Peyer's patch (tissue), 4 donors: ENCODE measurements around the gene C7orf33. TPM values are rescaled to one million over a fixed set of nuclear protein-coding genes. Genes with fewer than 3 reads are reported as not detected.
"Not testable (repeated sequence)": the region's sequence is repeated elsewhere in the genome, so short reads cannot be mapped to it uniquely, and the experiment has no call there.

Source experiments
- DNase-seq, 3 donors: peaks; one replicate each; pipeline ENCODE4 v3.0.0-alpha.2; 2017 to 2019
- H3K27ac ChIP-seq, 4 donors: fragments of 200-600 bp; sonication (generic); one replicate each; pipeline ENCODE4 v1.5.1; 2016 to 2019
- H3K27me3 ChIP-seq, 2 donors: fragments of 200-600 bp; sonication (generic); one replicate each; pipeline ENCODE4 v1.5.1; 2019
- H3K36me3 ChIP-seq, 3 donors: fragments of 200-600 bp; sonication (generic); one replicate each; pipeline ENCODE4 v1.5.1; 2016 to 2019
- H3K4me1 ChIP-seq, 4 donors: fragments of 200-600 bp; sonication (generic); one replicate each; pipeline ENCODE4 v1.5.1; 2016 to 2019
- H3K4me3 ChIP-seq, 4 donors: fragments of 200-600 bp; sonication (generic); 1 replicate in 3 of 4; 2 replicates in 1 of 4; pipeline ENCODE4 v1.5.1; 2016 to 2019; ENCODE audit warnings: mild to moderate bottlenecking in 1 of 4
- H3K9me3 ChIP-seq, 4 donors: fragments of 200-600 bp; sonication (generic); one replicate each; pipeline ENCODE4 v1.5.1; 2016 to 2019; ENCODE audit warnings: mild to moderate bottlenecking in 1 of 4
- CTCF ChIP-seq, 6 experiments: fragments of 450-650 bp in 4 of 6; fragments of 200-600 bp in 2 of 6; sonication (generic) in 1 of 6; IDR thresholded peaks; one replicate each; pipeline ENCODE4 v1.5.1; 2017 to 2019; ENCODE audit warnings: antibody characterized with exemption in 6 of 6, mild to moderate bottlenecking in 3 of 6, moderate library complexity in 1 of 6
- POLR2A ChIP-seq, 2 donors: fragments of 450-650 bp; IDR thresholded peaks; one replicate each; pipeline ENCODE4 v1.5.1; 2017; ENCODE audit warnings: antibody characterized with exemption in 2 of 2, mild to moderate bottlenecking in 2 of 2, moderate library complexity in 2 of 2
- total RNA-seq, 4 donors: library from RNA; depleted of rRNA; stranded (reverse); fragments of >200 nt; gene quantifications; one replicate each; pipeline ENCODE4 v1.1.0, GENCODE V29; 2016

The C7orf33 gene
- total RNA-seq, 4 donors from 2014 or later = not detected

- H3K9me3 ChIP-seq = no peaks in the 10 kb centered on the region
- no peak overlapping the region for H3K27ac ChIP-seq
- no peaks in the 10 kb centered on the region for H3K4me1 ChIP-seq
- TF ChIP-seq CTCF (IDR thresholded peaks at IDR 0.05) (no peak), POLR2A (IDR thresholded peaks at IDR 0.05) (no peak)
- no peaks in the 10 kb centered on the region for H3K36me3 ChIP-seq
- no peak overlapping the region for H3K4me3 ChIP-seq
- DNase-seq = no peak
- H3K27me3 ChIP-seq = no peaks in the 10 kb centered on the region
Observed at GRCh38 chr7:148589640-148590039, 926 bp upstream of the C7orf33 start.

GRCh38 chr7:148596354-148596753 is 5.8 kb downstream of the C7orf33 start:
- H3K4me3 ChIP-seq, H3K36me3 ChIP-seq, H3K4me1 ChIP-seq, H3K27me3 ChIP-seq, DNase-seq, H3K27ac ChIP-seq, H3K9me3 ChIP-seq: not testable (repeated sequence)

GRCh38 chr7:148598351-148598750 is 7.8 kb downstream of the C7orf33 start:
- Histone ChIP-seq H3K4me3 (no peak overlapping the region), H3K27ac (no peak overlapping the region), H3K4me1 (no peaks in the 10 kb centered on the region), H3K9me3 (no peaks in the 10 kb centered on the region), H3K36me3 (no peaks in the 10 kb centered on the region), H3K27me3 (no peaks in the 10 kb centered on the region)
- no peak for DNase-seq
- TF ChIP-seq POLR2A (IDR thresholded peaks at IDR 0.05) = no peak
- TF ChIP-seq CTCF (IDR thresholded peaks at IDR 0.05) = no peak

- Histone ChIP-seq H3K4me3 (no peak overlapping the region), H3K27me3 (no peaks in the 10 kb centered on the region), H3K9me3 (no peaks in the 10 kb centered on the region), H3K27ac (no peak overlapping the region), H3K4me1 (no peaks in the 10 kb centered on the region), H3K36me3 (no peaks in the 10 kb centered on the region)
- DNase-seq = no peak
- no peak for TF ChIP-seq POLR2A (IDR thresholded peaks at IDR 0.05)
- no peak for TF ChIP-seq CTCF (IDR thresholded peaks at IDR 0.05)
Observed at GRCh38 chr7:148605350-148605749, 14.8 kb downstream of the C7orf33 start.

GRCh38 chr7:148607151-148607661 is 16.6 kb downstream of the C7orf33 start:
- no peaks in the 10 kb centered on the region for H3K27me3 ChIP-seq
- no peak overlapping the region for H3K27ac ChIP-seq
- TF ChIP-seq CTCF (IDR thresholded peaks at IDR 0.05) = no peak
- no peak for TF ChIP-seq POLR2A (IDR thresholded peaks at IDR 0.05)
- H3K4me1 ChIP-seq = no peaks in the 10 kb centered on the region
- H3K36me3 ChIP-seq = no peaks in the 10 kb centered on the region
- no peak for DNase-seq
- H3K4me3 ChIP-seq = no peak overlapping the region
- H3K9me3 ChIP-seq = no peaks in the 10 kb centered on the region

GRCh38 chr7:148609045-148609725 is 18.6 kb downstream of the C7orf33 start:
- no peaks in the 10 kb centered on the region for H3K9me3 ChIP-seq
- no peak for TF ChIP-seq POLR2A (IDR thresholded peaks at IDR 0.05)
- no peak for TF ChIP-seq CTCF (IDR thresholded peaks at IDR 0.05)
- H3K27ac ChIP-seq = no peak overlapping the region
- no peak overlapping the region for H3K4me3 ChIP-seq
- no peaks in the 10 kb centered on the region for H3K36me3 ChIP-seq
- H3K4me1 ChIP-seq = no peaks in the 10 kb centered on the region
- no peak for DNase-seq
- no peaks in the 10 kb centered on the region for H3K27me3 ChIP-seq
